ENCODE data around the gene CDC45. TPM values are rescaled to one million over a fixed set of nuclear protein-coding genes. Genes with fewer than 3 reads are reported as not detected.
"Not testable (repeated sequence)": the region's sequence is repeated elsewhere in the genome, so short reads cannot be mapped to it uniquely, and the experiment has no call there.

The CDC45 gene
- total RNA-seq, 1 donor from 2014 or later: 6.2 TPM

DNA sequence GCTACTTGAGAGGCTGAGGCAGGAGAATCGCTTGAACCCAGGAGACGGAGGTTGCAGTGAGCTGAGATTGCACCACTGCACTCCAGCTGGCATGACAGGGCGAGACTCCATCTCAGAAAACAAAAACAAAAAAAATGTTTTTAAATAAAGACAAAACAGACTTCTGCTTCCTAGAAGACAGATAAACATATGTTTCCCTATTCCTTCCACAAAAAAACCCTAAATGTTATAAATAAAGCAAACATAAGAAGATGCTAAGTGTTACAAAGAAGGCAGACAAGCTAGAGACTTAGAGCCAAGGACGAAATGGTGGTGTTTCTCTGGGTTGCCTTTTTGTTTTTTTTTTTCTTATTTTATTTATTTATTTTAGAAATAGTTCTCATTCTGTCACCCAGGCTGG, 50.1 kb downstream of the CDC45 start:
- no peaks in the 10 kb centered on the region for H3K36me3 Mint-ChIP-seq (ENCODE audit: low read depth, unreplicated experiment)
- DNase-seq (ENCODE audit: low spot score): no peak
- H3K27ac Mint-ChIP-seq (ENCODE audit: unreplicated experiment): no peak overlapping the region
- no peak overlapping the region for H3K4me3 Mint-ChIP-seq (ENCODE audit: unreplicated experiment)
- H3K9me3 Mint-ChIP-seq (ENCODE audit: unreplicated experiment): no peaks in the 10 kb centered on the region
- TF ChIP-seq CTCF (IDR thresholded peaks at IDR 0.05; ENCODE audit: unreplicated experiment): no peak
- H3K27me3 Mint-ChIP-seq (ENCODE audit: unreplicated experiment): peaks cover 12% of the 10 kb centered on the region
- H3K4me1 Mint-ChIP-seq (ENCODE audit: unreplicated experiment): peaks cover 36% of the 10 kb centered on the region

DNA sequence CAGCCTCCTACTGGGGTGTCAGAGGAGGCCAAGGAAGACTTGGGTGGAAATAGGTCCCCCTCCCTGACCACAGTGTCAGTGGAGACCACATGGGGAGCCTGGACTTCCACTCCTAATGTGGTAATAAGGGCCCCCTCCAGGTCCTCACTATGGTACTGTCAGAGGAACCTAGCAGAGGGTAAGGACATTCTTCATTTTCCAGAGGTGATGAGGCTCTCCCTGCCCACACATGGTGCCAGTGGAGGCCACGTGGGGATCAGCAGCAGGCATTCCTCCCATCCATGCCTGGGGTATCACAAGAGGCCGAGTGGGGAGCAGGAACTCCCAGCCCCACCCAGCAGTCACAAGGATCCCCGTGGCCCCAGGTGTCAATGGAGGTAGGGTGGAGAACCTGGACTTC, 51.0 kb downstream of the CDC45 start:
- Mint-ChIP-seq H3K27ac (ENCODE audit: unreplicated experiment) (no peak overlapping the region), H3K9me3 (ENCODE audit: unreplicated experiment) (no peaks in the 10 kb centered on the region), H3K4me1 (ENCODE audit: unreplicated experiment) (peaks cover 33% of the 10 kb centered on the region), H3K27me3 (ENCODE audit: unreplicated experiment) (peaks cover 10% of the 10 kb centered on the region), H3K4me3 (ENCODE audit: unreplicated experiment) (no peak overlapping the region), H3K36me3 (ENCODE audit: low read depth, unreplicated experiment) (no peaks in the 10 kb centered on the region)
- TF ChIP-seq CTCF (IDR thresholded peaks at IDR 0.05; ENCODE audit: unreplicated experiment): no peak
- DNase-seq (ENCODE audit: low spot score): no peak

- H3K4me3 Mint-ChIP-seq (ENCODE audit: unreplicated experiment); H3K27ac Mint-ChIP-seq (ENCODE audit: unreplicated experiment); H3K27me3 Mint-ChIP-seq (ENCODE audit: unreplicated experiment); H3K9me3 Mint-ChIP-seq (ENCODE audit: unreplicated experiment); DNase-seq (ENCODE audit: low spot score); H3K36me3 Mint-ChIP-seq (ENCODE audit: low read depth, unreplicated experiment): not testable (repeated sequence)
- peaks cover 28% of the 10 kb centered on the region for H3K4me1 Mint-ChIP-seq (ENCODE audit: unreplicated experiment)
Observed at GRCh38 chr22:19531327-19531726, 51.6 kb downstream of the CDC45 start.

DNA sequence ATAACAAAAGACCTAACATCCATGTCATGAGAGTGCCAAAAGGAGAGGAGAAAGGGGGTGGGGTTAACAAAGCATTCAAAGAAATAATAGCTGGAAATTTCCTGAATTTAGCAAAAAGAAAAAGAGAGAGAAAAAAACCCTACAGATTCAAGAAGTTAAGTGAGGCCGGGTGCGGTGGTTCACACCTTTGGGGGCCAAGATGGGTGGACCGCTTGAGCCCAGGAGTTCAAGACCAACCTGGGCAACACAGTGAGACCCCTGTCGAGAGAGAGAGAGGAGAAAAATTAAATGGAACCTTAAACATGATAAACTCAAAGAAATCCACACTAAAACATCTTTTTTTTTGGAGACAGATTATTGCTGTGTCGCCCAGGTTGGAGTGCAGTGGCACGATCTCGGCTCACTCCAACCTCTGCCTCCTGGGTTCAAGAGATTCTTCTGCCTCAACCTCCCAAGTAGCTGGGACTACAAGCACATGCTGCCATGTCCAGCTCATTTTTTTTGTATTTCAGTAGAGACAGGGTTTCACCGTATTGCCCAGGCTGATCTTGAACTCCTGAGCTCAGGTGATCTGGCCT, 53.4 kb downstream of the CDC45 start:
- no peak for TF ChIP-seq CTCF (IDR thresholded peaks at IDR 0.05; ENCODE audit: unreplicated experiment)
- no peak for DNase-seq (ENCODE audit: low spot score)
- Mint-ChIP-seq H3K4me3 (ENCODE audit: unreplicated experiment) (no peak overlapping the region), H3K27ac (ENCODE audit: unreplicated experiment) (no peak overlapping the region), H3K4me1 (ENCODE audit: unreplicated experiment) (peaks cover 14% of the 10 kb centered on the region), H3K9me3 (ENCODE audit: unreplicated experiment) (no peaks in the 10 kb centered on the region), H3K27me3 (ENCODE audit: unreplicated experiment) (peaks cover 6% of the 10 kb centered on the region), H3K36me3 (ENCODE audit: low read depth, unreplicated experiment) (no peaks in the 10 kb centered on the region)

- Mint-ChIP-seq H3K27ac (ENCODE audit: unreplicated experiment) (no peak overlapping the region), H3K27me3 (ENCODE audit: unreplicated experiment) (peaks cover under 1% of the 10 kb centered on the region), H3K9me3 (ENCODE audit: unreplicated experiment) (no peaks in the 10 kb centered on the region), H3K4me3 (ENCODE audit: unreplicated experiment) (no peak overlapping the region), H3K36me3 (ENCODE audit: low read depth, unreplicated experiment) (no peaks in the 10 kb centered on the region), H3K4me1 (ENCODE audit: unreplicated experiment) (peaks cover 14% of the 10 kb centered on the region)
- no peak for DNase-seq (ENCODE audit: low spot score)
- TF ChIP-seq CTCF (IDR thresholded peaks at IDR 0.05; ENCODE audit: unreplicated experiment): no peak
Observed at GRCh38 chr22:19533857-19534256, 54.1 kb downstream of the CDC45 start.
